Measurements from ENCODE around the gene AGBL5.

The AGBL5 gene

DNA sequence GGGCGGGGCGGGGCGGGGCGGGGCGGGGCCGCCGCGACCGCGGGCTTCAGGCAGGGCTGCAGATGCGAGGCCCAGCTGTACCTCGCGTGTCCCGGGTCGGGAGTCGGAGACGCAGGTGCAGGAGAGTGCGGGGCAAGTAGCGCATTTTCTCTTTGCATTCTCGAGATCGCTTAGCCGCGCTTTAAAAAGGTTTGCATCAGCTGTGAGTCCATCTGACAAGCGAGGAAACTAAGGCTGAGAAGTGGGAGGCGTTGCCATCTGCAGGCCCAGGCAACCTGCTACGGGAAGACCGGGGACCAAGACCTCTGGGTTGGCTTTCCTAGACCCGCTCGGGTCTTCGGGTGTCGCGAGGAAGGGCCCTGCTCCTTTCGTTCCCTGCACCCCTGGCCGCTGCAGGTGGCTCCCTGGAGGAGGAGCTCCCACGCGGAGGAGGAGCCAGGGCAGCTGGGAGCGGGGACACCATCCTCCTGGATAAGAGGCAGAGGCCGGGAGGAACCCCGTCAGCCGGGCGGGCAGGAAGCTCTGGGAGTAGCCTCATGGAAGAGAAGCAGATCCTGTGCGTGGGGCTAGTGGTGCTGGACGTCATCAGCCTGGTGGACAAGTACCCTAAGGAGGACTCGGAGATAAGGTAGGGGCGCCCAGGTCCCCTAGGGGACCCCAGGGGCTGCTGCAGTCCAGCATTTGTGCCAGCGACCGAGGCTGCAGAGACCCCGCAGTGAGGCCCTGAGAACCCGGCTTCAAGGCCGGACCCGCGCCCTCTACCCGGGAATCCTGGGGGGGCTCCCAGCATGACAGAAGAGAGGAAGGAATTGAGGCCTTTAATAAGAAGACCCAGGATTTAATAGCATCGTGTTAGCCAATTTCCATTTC is 35.5 kb downstream of the AGBL5 start, which contains the start of gene KHK:
KHK (plus strand) TSS at position 49 of the 870 bp plus-strand sequence; CDS start at position 537, 488 bp downstream.
- peak in 32 of 56 donors; percentile 14 to 76 (median 56) for DNase-seq

GRCh38 chr2:27087823-27088410 is 36.4 kb downstream of the AGBL5 start:
- no peak for DNase-seq

DNA sequence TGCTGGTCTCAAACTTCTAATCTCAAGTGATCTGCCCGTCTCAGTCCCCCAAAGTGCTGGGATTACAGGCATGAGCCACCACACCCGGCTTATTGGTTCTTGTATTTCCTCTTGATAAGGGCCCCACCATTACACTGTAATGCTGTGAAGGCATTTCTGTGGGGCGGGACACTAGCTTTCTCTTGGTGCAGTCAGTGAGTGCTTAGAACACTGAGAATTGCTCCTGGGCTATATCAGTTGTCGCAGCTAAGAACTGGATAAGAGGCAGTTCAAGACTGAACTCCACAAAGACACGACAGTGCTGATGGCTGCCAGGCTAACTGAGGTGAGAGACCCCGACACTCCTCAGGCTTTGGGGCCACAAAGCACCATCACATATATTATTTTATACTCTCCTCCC is 37.2 kb downstream of the AGBL5 start:
- no peak for DNase-seq

- DNase-seq, result no peak
Observed at GRCh38 chr2:27089111-27089954, 37.9 kb downstream of the AGBL5 start.

DNA sequence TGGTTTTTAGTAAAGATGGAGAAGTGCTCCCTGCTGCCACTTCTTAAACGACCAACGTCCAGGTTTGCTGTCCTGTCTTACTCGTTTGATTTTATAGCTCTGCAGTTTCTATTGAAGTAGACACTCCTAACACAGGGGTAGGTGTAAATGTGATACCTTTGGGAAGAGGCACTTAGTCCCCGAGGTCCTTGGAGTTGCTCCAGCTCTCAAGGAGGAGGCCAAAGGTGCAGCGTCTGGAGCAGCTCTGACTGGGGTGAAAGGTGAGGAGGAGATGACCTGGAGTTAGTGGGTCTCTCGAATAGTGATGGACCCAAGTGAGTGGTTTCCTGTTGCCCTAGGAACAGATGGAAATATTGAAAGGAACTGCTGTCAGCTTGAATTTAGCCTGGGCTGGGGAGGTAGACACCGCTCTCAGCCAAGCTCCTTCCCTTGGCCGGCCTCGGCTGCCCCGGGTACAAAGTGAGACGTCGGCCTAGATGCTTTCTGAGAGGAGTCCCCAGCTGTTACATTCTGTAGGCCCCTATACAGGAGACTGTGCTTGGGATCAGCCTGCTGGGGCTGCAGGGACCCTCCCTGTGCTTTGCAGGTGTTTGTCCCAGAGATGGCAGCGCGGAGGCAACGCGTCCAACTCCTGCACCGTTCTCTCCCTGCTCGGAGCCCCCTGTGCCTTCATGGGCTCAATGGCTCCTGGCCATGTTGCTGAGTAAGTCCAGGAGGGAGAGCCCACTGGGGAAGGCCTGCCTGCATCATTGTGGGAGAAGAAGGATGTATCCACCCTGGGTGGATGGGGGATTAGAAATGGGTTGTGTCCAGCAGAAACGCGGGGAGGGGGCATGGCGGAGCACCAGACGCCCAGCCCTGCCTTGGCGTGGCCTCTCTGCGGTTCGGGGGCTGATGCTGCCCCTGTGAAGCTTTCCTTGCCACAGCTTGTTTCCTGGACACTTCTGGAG is 40.6 kb downstream of the AGBL5 start:
- no peak for DNase-seq

- no peak for DNase-seq
Observed at GRCh38 chr2:27092696-27093429, 41.4 kb downstream of the AGBL5 start.

GRCh38 chr2:27093430-27094352 is 42.2 kb downstream of the AGBL5 start:
- no peak for DNase-seq

DNA sequence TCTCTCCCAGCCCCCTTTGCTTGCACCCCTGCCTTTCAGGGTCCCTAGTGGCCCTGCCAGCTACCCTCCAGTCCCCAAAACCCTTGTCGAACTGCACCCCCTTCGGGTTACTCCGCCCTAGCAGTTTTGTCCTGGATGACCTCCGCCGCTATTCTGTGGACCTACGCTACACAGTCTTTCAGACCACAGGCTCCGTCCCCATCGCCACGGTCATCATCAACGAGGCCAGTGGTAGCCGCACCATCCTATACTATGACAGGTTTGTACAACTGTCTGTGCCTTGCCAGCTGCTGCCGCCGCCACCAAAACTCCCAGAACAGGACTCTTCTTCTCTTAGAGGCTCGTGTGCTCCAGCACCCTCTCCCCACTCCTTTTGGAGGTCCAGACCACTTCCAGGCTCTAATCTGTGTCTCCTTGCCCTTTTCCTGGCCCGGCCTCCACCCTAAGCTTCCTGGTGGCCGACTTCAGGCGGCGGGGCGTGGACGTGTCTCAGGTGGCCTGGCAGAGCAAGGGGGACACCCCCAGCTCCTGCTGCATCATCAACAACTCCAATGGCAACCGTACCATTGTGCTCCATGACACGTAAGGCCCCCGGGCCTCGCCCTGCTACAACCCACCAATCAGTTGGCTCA is 43.0 kb downstream of the AGBL5 start:
- no peak for DNase-seq

- no peak for DNase-seq
Observed at GRCh38 chr2:27095427-27095744, 43.9 kb downstream of the AGBL5 start.

- peak in 47 of 56 donors; percentile 14 to 83 (median 58) for DNase-seq
Observed at GRCh38 chr2:27095745-27096651, 44.5 kb downstream of the AGBL5 start.

- no peak for DNase-seq
Observed at GRCh38 chr2:27096748-27097297, 45.4 kb downstream of the AGBL5 start.

- no peak for DNase-seq
Observed at GRCh38 chr2:27097341-27097740, 45.9 kb downstream of the AGBL5 start.

DNA sequence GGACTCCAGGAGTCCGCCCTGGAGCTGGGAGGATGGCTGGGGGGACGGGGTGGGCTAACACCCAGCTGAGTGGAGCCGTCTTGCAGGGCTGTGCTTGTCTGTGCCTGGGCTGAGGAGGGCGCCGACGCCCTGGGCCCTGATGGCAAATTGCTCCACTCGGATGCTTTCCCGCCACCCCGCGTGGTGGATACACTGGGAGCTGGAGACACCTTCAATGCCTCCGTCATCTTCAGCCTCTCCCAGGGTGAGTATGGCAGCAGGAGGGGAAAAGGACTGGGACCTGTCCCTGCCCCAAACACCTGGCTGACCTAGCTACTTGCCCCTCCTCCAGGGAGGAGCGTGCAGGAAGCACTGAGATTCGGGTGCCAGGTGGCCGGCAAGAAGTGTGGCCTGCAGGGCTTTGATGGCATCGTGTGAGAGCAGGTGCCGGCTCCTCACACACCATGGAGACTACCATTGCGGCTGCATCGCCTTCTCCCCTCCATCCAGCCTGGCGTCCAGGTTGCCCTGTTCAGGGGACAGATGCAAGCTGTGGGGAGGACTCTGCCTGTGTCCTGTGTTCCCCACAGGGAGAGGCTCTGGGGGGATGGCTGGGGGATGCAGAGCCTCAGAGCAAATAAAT is 48.0 kb downstream of the AGBL5 start:
- DNase-seq, result no peak

- DNase-seq, result no peak
Observed at GRCh38 chr2:27100036-27100435, 48.6 kb downstream of the AGBL5 start.

- no peak for DNase-seq
Observed at GRCh38 chr2:27102329-27102728, 50.9 kb downstream of the AGBL5 start.

GRCh38 chr2:27105981-27106380 is 54.5 kb downstream of the AGBL5 start:
- no peak for DNase-seq

DNA sequence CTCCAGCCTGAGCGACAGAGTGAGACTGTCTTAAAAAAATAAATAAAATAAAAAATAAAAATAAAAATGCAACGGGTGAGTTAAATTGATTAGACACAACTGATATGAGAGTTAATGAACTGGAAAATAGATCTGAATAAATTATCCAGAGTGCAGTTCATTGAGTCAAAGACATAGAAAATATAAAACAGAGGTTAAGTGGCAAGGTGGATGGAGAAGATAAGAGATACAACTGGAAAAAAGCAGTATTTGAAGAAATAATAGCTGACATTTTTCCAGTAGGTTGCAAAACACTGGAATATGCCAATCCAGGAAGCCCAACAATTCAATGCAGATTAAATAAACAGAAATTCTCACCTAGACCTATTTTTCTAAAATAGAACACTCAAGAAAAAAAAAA is 56.8 kb downstream of the AGBL5 start:
- no peak for DNase-seq
